GM20000 (cell line): ENCODE data around the gene HIPK1.

Source experiments
- DNase-seq: peaks from one replicate; pipeline ENCODE4 v3.0.0; 2012; ENCODE audit warnings: low spot score
- CTCF ChIP-seq: IDR thresholded peaks from 2 replicates; pipeline ENCODE4 v1.5.1; 2012; ENCODE audit warnings: mild to moderate bottlenecking, control low read depth; ENCODE audit errors: extremely low read depth, missing control alignments

Gene HIPK1

GRCh38 chr1:113991467-113991997 lies 62.4 kb downstream of the HIPK1 start:
- TF ChIP-seq CTCF, result no peak
- no peak for DNase-seq

- TF ChIP-seq CTCF, result no peak
- DNase-seq, result no peak
These were observed 63.9 kb downstream of the HIPK1 start for GRCh38 chr1:113993072-113993471.

- TF ChIP-seq CTCF, result no peak
- no peak for DNase-seq
These were observed 64.6 kb downstream of the HIPK1 start for GRCh38 chr1:113993766-113994165.

- DNase-seq, result no peak
- TF ChIP-seq CTCF, result no peak
These were observed 66.3 kb downstream of the HIPK1 start for GRCh38 chr1:113995382-113995781.

GRCh38 chr1:113998361-113998760 lies 69.2 kb downstream of the HIPK1 start:
- TF ChIP-seq CTCF, result no peak
- no peak for DNase-seq

GRCh38 chr1:113999233-113999632 lies 70.1 kb downstream of the HIPK1 start:
- no peak for TF ChIP-seq CTCF
- no peak for DNase-seq

- TF ChIP-seq CTCF, result no peak
- DNase-seq, result no peak
These were observed 70.7 kb downstream of the HIPK1 start for GRCh38 chr1:113999799-114000198.
